GM12891 (cell line): ENCODE measurements around the gene SCN9A.

Source experiments
- PAX5 ChIP-seq: IDR thresholded peaks from 2 replicates; pipeline ENCODE4 v1.6.1; 2011; ENCODE audit warnings: low read length, moderate library complexity, mild to moderate bottlenecking; ENCODE audit not compliant: insufficient read depth, severe bottlenecking
- POLR2A ChIP-seq: IDR thresholded peaks from 2 replicates; pipeline ENCODE4 v1.6.1; 2011; ENCODE audit warnings: low read depth, low read length, control low read depth
- POLR2AphosphoS5 ChIP-seq: IDR thresholded peaks from 2 replicates; pipeline ENCODE4 v1.6.1; 2011; ENCODE audit warnings: low read depth, low read length, control low read depth
- POU2F2 ChIP-seq: IDR thresholded peaks from 2 replicates; pipeline ENCODE4 v1.6.1; 2011; ENCODE audit warnings: low read depth, mild to moderate bottlenecking, control low read depth, low read length, moderate library complexity
- SPI1 ChIP-seq: IDR thresholded peaks from 2 replicates; pipeline ENCODE4 v1.6.1; 2011; ENCODE audit warnings: low read depth, low read length, control low read depth
- TAF1 ChIP-seq: IDR thresholded peaks from 2 replicates; pipeline ENCODE4 v1.6.1; 2011; ENCODE audit warnings: low read depth, low read length, control low read depth

GRCh38 chr2:166417669-166418068, 41.9 kb upstream of the SCN9A start:
- TF ChIP-seq TAF1 = no peak
- TF ChIP-seq POLR2A = no peak
- TF ChIP-seq POLR2AphosphoS5 = no peak
- no peak for TF ChIP-seq PAX5
- TF ChIP-seq POU2F2 = no peak
- no peak for TF ChIP-seq SPI1
